Hepatocyte (in vitro differentiated cells): ENCODE measurements around the gene MAD1L1.

ENCODE experiments used
- EZH2 ChIP-seq: fragments of 200-600 bp; sonication (generic); IDR thresholded peaks from 2 replicates; pipeline ENCODE4 v1.6.1; 2016; ENCODE audit warnings: antibody characterized with exemption, mild to moderate bottlenecking, borderline replicate concordance
- TF ChIP-seq, protein P1 (sequence below): fragments of 200-600 bp; sonication (generic); IDR thresholded peaks from 2 replicates; pipeline ENCODE4 v1.5.1; 2016; ENCODE audit warnings: antibody characterized with exemption, mild to moderate bottlenecking; ENCODE audit not compliant: poor library complexity

DNA sequence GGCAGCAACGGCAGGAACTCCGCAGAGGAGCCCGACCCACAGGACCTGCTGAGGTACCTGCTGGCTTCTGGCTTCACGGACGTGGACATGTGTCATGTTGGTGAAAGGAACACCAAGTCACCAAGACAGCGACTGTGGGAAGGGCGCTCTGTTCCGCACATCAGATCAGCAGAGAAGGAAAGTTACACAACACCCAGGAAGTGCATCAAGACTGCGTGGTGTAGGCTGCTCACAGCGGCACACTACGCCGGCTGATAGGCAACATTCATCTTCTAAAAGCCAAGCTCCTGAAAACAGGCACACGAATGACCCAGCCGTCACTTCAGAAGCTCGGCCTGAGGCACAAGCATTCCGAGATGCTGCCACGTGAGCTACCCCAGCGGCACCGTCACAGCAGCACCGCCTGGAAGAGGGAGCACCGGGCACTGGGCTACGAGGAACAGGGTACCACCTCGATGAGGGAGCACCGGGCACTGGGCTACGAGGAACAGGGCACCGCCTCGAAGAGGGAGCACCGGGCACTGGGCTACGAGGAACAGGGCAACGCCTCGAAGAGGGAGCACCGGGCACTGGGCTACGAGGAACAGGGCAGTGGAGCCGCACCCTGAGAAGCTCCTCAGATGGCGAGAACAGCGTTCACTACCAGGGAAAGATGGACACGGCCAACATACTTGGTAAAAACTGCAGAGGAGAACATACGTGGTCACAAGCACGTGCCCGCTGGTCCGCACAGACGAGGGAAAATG, 86.7 kb downstream of the MAD1L1 start:
- TF ChIP-seq, protein P1, sequence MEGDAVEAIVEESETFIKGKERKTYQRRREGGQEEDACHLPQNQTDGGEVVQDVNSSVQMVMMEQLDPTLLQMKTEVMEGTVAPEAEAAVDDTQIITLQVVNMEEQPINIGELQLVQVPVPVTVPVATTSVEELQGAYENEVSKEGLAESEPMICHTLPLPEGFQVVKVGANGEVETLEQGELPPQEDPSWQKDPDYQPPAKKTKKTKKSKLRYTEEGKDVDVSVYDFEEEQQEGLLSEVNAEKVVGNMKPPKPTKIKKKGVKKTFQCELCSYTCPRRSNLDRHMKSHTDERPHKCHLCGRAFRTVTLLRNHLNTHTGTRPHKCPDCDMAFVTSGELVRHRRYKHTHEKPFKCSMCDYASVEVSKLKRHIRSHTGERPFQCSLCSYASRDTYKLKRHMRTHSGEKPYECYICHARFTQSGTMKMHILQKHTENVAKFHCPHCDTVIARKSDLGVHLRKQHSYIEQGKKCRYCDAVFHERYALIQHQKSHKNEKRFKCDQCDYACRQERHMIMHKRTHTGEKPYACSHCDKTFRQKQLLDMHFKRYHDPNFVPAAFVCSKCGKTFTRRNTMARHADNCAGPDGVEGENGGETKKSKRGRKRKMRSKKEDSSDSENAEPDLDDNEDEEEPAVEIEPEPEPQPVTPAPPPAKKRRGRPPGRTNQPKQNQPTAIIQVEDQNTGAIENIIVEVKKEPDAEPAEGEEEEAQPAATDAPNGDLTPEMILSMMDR = no peak
- TF ChIP-seq EZH2 = no peak
